OCI-LY7 (cell line): ENCODE data around the gene USP46.

ENCODE experiments used
- EZH2phosphoT487 ChIP-seq: fragments of 200-600 bp; sonication (generic); IDR thresholded peaks from 2 replicates; pipeline ENCODE4 v1.6.1; 2018; ENCODE audit warnings: low read depth, borderline replicate concordance, mild to moderate bottlenecking, mixed run types, antibody characterized with exemption, low read length, moderate library complexity, mixed read lengths
- TF ChIP-seq, protein P1 (sequence below): fragments of 200-600 bp; sonication (generic); conservative IDR thresholded peaks from 2 replicates; pipeline ENCODE4 v1.5.1; 2014; ENCODE audit warnings: mild to moderate bottlenecking, antibody characterized with exemption, low read length, moderate library complexity, mixed read lengths

DNA sequence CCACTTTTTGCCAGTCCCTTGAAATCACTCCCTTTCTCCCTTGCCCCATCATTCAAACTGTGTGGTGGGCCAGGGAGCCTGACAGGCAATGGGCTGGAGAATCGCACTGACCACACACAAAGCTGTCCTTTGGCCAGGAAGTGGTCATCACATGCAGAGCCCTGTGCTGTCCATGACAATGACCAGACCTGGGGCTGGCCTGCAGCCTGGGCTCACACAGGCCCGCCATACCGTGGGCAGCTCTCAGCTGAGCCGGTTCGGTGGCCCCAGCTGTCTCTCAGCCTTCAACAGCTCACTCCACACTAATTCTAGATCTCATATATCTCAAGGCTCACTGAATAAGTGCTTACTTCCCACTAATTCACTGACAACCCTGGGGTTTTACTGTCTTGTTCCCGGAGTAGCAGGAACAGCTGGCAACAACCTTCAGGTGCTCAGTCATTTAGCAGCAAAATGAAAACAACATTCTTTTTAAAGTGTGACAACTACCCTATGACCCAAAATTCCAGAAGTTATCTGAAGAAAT, 48.0 kb downstream of the USP46 start:
- no peak for TF ChIP-seq EZH2phosphoT487
- TF ChIP-seq, protein P1, sequence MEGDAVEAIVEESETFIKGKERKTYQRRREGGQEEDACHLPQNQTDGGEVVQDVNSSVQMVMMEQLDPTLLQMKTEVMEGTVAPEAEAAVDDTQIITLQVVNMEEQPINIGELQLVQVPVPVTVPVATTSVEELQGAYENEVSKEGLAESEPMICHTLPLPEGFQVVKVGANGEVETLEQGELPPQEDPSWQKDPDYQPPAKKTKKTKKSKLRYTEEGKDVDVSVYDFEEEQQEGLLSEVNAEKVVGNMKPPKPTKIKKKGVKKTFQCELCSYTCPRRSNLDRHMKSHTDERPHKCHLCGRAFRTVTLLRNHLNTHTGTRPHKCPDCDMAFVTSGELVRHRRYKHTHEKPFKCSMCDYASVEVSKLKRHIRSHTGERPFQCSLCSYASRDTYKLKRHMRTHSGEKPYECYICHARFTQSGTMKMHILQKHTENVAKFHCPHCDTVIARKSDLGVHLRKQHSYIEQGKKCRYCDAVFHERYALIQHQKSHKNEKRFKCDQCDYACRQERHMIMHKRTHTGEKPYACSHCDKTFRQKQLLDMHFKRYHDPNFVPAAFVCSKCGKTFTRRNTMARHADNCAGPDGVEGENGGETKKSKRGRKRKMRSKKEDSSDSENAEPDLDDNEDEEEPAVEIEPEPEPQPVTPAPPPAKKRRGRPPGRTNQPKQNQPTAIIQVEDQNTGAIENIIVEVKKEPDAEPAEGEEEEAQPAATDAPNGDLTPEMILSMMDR, result no peak
